Measurements from ENCODE around the gene GPC6.

The GPC6 gene

DNA sequence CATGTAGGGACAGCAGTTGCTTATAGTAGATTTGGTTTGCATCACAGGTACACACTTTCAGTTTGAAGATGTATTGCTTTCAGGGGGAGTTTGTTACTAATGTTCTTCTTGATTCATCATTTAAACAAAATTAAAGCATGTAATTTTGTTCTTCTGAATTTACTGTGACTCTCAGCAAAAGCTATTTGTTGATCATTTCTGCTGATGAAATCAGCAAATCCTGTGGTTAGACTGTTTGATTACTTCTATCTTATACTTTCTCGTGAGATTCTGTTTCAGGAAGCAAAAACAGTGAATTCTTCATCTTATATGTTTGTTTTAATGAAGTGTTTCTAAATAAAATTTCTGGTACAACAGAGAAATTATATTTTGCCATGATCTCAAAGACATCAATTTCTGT, 497.6 kb downstream of the GPC6 start:
- H3K27me3 ChIP-seq (ENCODE audit: control insufficient read depth, insufficient read depth, low read length) = no peaks in the 10 kb centered on the region
- DNase-seq (ENCODE audit: low read depth, low spot score) = no peak
- H3K36me3 ChIP-seq (ENCODE audit: control insufficient read depth, insufficient read depth, low read length) = no peaks in the 10 kb centered on the region
- no peak overlapping the region for H3K4me3 ChIP-seq (ENCODE audit: low read length)
- no peaks in the 10 kb centered on the region for H3K9me3 ChIP-seq (ENCODE audit: control insufficient read depth, insufficient read depth, low read length)
- H3K27ac ChIP-seq (ENCODE audit: low read length) = no peak overlapping the region
- no peaks in the 10 kb centered on the region for H3K4me1 ChIP-seq (ENCODE audit: control insufficient read depth, insufficient read depth, low read length)
- no CpG with 5 or more reads among the region's 1 CpG for WGBS (ENCODE audit: insufficient coverage, insufficient read length)

- H3K36me3 ChIP-seq (ENCODE audit: control insufficient read depth, insufficient read depth, low read length) = no peaks in the 10 kb centered on the region
- H3K4me3 ChIP-seq (ENCODE audit: low read length) = no peak overlapping the region
- H3K4me1 ChIP-seq (ENCODE audit: control insufficient read depth, insufficient read depth, low read length) = no peaks in the 10 kb centered on the region
- no peak overlapping the region for H3K27ac ChIP-seq (ENCODE audit: low read length)
- no CpG with 5 or more reads among the region's 6 CpGs for WGBS (ENCODE audit: insufficient coverage, insufficient read length)
- H3K27me3 ChIP-seq (ENCODE audit: control insufficient read depth, insufficient read depth, low read length) = no peaks in the 10 kb centered on the region
- no peak for DNase-seq (ENCODE audit: low read depth, low spot score)
- no peaks in the 10 kb centered on the region for H3K9me3 ChIP-seq (ENCODE audit: control insufficient read depth, insufficient read depth, low read length)
Observed at GRCh38 chr13:93726173-93726957, 499.8 kb downstream of the GPC6 start.

GRCh38 chr13:93727211-93728141, 500.9 kb downstream of the GPC6 start:
- no peaks in the 10 kb centered on the region for H3K36me3 ChIP-seq (ENCODE audit: control insufficient read depth, insufficient read depth, low read length)
- H3K4me3 ChIP-seq (ENCODE audit: low read length) = no peak overlapping the region
- no peaks in the 10 kb centered on the region for H3K27me3 ChIP-seq (ENCODE audit: control insufficient read depth, insufficient read depth, low read length)
- no peaks in the 10 kb centered on the region for H3K4me1 ChIP-seq (ENCODE audit: control insufficient read depth, insufficient read depth, low read length)
- no peak for DNase-seq (ENCODE audit: low read depth, low spot score)
- no peaks in the 10 kb centered on the region for H3K9me3 ChIP-seq (ENCODE audit: control insufficient read depth, insufficient read depth, low read length)
- no CpG with 5 or more reads among the region's 3 CpGs for WGBS (ENCODE audit: insufficient coverage, insufficient read length)
- no peak overlapping the region for H3K27ac ChIP-seq (ENCODE audit: low read length)

- Histone ChIP-seq H3K4me1 (ENCODE audit: control insufficient read depth, insufficient read depth, low read length) (no peaks in the 10 kb centered on the region), H3K4me3 (ENCODE audit: low read length) (no peak overlapping the region), H3K27ac (ENCODE audit: low read length) (no peak overlapping the region), H3K27me3 (ENCODE audit: control insufficient read depth, insufficient read depth, low read length) (no peaks in the 10 kb centered on the region), H3K9me3 (ENCODE audit: control insufficient read depth, insufficient read depth, low read length) (no peaks in the 10 kb centered on the region), H3K36me3 (ENCODE audit: control insufficient read depth, insufficient read depth, low read length) (no peaks in the 10 kb centered on the region)
- no peak for DNase-seq (ENCODE audit: low read depth, low spot score)
- no CpG with 5 or more reads among the region's 2 CpGs for WGBS (ENCODE audit: insufficient coverage, insufficient read length)
Observed at GRCh38 chr13:93729383-93729782, 502.8 kb downstream of the GPC6 start.

- Histone ChIP-seq H3K27me3 (ENCODE audit: control insufficient read depth, insufficient read depth, low read length) (no peaks in the 10 kb centered on the region), H3K4me1 (ENCODE audit: control insufficient read depth, insufficient read depth, low read length) (no peaks in the 10 kb centered on the region), H3K4me3 (ENCODE audit: low read length) (no peak overlapping the region), H3K9me3 (ENCODE audit: control insufficient read depth, insufficient read depth, low read length) (no peaks in the 10 kb centered on the region), H3K27ac (ENCODE audit: low read length) (no peak overlapping the region), H3K36me3 (ENCODE audit: control insufficient read depth, insufficient read depth, low read length) (no peaks in the 10 kb centered on the region)
- DNase-seq (ENCODE audit: low read depth, low spot score) = no peak
- WGBS (ENCODE audit: insufficient coverage, insufficient read length) = no CpG with 5 or more reads among the region's 3 CpGs
Observed at GRCh38 chr13:93730780-93731179, 504.2 kb downstream of the GPC6 start.

GRCh38 chr13:93732186-93732585, 505.6 kb downstream of the GPC6 start:
- no peak for DNase-seq (ENCODE audit: low read depth, low spot score)
- Histone ChIP-seq H3K4me1 (ENCODE audit: control insufficient read depth, insufficient read depth, low read length) (no peaks in the 10 kb centered on the region), H3K9me3 (ENCODE audit: control insufficient read depth, insufficient read depth, low read length) (no peaks in the 10 kb centered on the region), H3K36me3 (ENCODE audit: control insufficient read depth, insufficient read depth, low read length) (no peaks in the 10 kb centered on the region), H3K4me3 (ENCODE audit: low read length) (no peak overlapping the region), H3K27ac (ENCODE audit: low read length) (no peak overlapping the region), H3K27me3 (ENCODE audit: control insufficient read depth, insufficient read depth, low read length) (no peaks in the 10 kb centered on the region)
- no CpG with 5 or more reads among the region's 2 CpGs for WGBS (ENCODE audit: insufficient coverage, insufficient read length)

DNA sequence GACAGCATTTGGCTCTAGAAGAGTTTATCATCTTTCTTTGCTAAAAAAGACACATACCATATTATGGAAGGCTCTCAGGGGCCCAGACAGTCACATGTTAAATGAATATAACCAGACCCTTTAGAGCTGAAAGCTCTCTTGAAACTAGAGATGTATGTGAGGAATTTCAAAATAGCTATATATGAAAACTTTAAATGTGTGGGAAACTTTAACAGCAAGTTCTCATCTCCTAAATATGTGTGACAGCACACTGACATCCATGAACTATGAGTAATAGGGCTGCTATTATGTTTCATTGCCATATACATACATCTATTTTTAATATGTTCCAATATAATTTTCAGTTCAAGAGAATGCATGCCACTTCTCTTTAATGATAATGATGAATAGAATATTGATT, 509.5 kb downstream of the GPC6 start:
- Histone ChIP-seq H3K27me3 (ENCODE audit: control insufficient read depth, insufficient read depth, low read length) (no peaks in the 10 kb centered on the region), H3K36me3 (ENCODE audit: control insufficient read depth, insufficient read depth, low read length) (no peaks in the 10 kb centered on the region), H3K4me1 (ENCODE audit: control insufficient read depth, insufficient read depth, low read length) (no peaks in the 10 kb centered on the region), H3K4me3 (ENCODE audit: low read length) (no peak overlapping the region), H3K27ac (ENCODE audit: low read length) (no peak overlapping the region), H3K9me3 (ENCODE audit: control insufficient read depth, insufficient read depth, low read length) (no peaks in the 10 kb centered on the region)
- DNase-seq (ENCODE audit: low read depth, low spot score) = no peak

- DNase-seq (ENCODE audit: low read depth, low spot score) = no peak
- Histone ChIP-seq H3K27me3 (ENCODE audit: control insufficient read depth, insufficient read depth, low read length) (no peaks in the 10 kb centered on the region), H3K4me1 (ENCODE audit: control insufficient read depth, insufficient read depth, low read length) (no peaks in the 10 kb centered on the region), H3K36me3 (ENCODE audit: control insufficient read depth, insufficient read depth, low read length) (no peaks in the 10 kb centered on the region), H3K4me3 (ENCODE audit: low read length) (no peak overlapping the region), H3K9me3 (ENCODE audit: control insufficient read depth, insufficient read depth, low read length) (no peaks in the 10 kb centered on the region), H3K27ac (ENCODE audit: low read length) (no peak overlapping the region)
- WGBS (ENCODE audit: insufficient coverage, insufficient read length) = no CpG with 5 or more reads among the region's 3 CpGs
Observed at GRCh38 chr13:93736909-93737308, 510.3 kb downstream of the GPC6 start.

DNA sequence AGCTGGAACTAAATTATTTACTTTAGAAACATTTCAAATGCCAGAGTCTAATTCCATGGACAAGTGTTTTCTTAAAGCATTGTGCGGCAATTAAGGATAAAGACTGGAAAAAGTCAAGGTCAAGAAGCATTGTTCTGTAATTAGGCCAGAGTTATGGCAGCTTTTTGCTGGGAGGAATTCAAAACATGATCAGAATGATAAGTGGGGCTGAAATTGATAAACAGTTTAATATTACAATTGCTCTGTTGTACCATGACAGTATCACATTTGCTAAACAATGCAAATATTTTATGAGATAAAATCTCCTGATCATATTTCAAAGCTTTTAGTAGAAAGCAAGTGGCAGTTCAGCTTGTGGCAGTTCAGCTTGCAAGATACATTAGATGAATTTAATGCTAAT, 513.7 kb downstream of the GPC6 start:
- H3K27me3 ChIP-seq (ENCODE audit: control insufficient read depth, insufficient read depth, low read length) = no peaks in the 10 kb centered on the region
- H3K27ac ChIP-seq (ENCODE audit: low read length) = no peak overlapping the region
- no peaks in the 10 kb centered on the region for H3K4me1 ChIP-seq (ENCODE audit: control insufficient read depth, insufficient read depth, low read length)
- no peaks in the 10 kb centered on the region; the same call in 1 of the 2 replicates for H3K9me3 ChIP-seq (ENCODE audit: control insufficient read depth, insufficient read depth, low read length)
- H3K36me3 ChIP-seq (ENCODE audit: control insufficient read depth, insufficient read depth, low read length) = no peaks in the 10 kb centered on the region
- no CpG with 5 or more reads among the region's 1 CpG for WGBS (ENCODE audit: insufficient coverage, insufficient read length)
- no peak for DNase-seq (ENCODE audit: low read depth, low spot score)
- H3K4me3 ChIP-seq (ENCODE audit: low read length) = no peak overlapping the region

- Histone ChIP-seq H3K9me3 (ENCODE audit: control insufficient read depth, insufficient read depth, low read length) (no peaks in the 10 kb centered on the region; the same call in 1 of the 2 replicates), H3K4me3 (ENCODE audit: low read length) (no peak overlapping the region), H3K27me3 (ENCODE audit: control insufficient read depth, insufficient read depth, low read length) (no peaks in the 10 kb centered on the region), H3K27ac (ENCODE audit: low read length) (no peak overlapping the region), H3K36me3 (ENCODE audit: control insufficient read depth, insufficient read depth, low read length) (no peaks in the 10 kb centered on the region), H3K4me1 (ENCODE audit: control insufficient read depth, insufficient read depth, low read length) (no peaks in the 10 kb centered on the region)
- no CpG with 5 or more reads among the region's 5 CpGs for WGBS (ENCODE audit: insufficient coverage, insufficient read length)
- DNase-seq (ENCODE audit: low read depth, low spot score) = no peak
Observed at GRCh38 chr13:93744033-93744432, 517.4 kb downstream of the GPC6 start.

All from iPS DF 6.9 (cell line).